WI38 (cell line): ENCODE measurements around the gene TNFRSF14.

Experiments
- H3K4me3 ChIP-seq: 2 replicates; pipeline ENCODE4 v1.5.1; 2011; ENCODE audit warnings: low read depth, mild to moderate bottlenecking, control low read depth, low read length
- TF ChIP-seq, protein P1 (sequence below): IDR thresholded peaks from 2 replicates; pipeline ENCODE4 v1.5.1; 2012; ENCODE audit warnings: low read depth, mild to moderate bottlenecking, control low read depth, low read length

Gene TNFRSF14

DNA sequence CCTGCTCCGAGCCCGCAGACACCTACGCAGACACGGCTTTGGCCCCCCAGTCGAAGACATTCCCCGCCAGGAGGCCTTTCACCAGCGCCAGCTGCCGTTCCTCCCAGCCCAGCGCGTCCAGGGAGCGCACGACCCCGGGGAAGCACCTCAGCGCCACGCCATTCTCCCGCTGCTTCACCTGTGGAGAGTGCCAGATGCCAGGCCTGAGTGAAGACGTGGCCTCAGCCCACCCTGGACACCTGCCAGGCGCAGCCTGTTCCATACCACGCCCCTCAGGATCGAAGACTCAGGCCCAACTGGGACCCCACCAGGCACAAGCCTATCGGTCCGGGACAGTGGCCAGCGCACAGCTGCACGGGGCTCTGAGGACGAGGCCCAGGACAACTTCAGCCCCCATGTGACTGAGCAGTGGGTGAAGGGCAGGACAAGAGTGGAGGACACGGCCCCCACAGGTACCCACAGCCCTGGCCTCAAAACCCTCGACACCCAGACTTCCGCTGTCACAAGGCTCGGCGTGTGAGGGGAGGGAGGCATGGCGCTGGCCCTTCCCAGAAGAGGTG, 43.2 kb upstream of the TNFRSF14 start:
- TF ChIP-seq, protein P1, sequence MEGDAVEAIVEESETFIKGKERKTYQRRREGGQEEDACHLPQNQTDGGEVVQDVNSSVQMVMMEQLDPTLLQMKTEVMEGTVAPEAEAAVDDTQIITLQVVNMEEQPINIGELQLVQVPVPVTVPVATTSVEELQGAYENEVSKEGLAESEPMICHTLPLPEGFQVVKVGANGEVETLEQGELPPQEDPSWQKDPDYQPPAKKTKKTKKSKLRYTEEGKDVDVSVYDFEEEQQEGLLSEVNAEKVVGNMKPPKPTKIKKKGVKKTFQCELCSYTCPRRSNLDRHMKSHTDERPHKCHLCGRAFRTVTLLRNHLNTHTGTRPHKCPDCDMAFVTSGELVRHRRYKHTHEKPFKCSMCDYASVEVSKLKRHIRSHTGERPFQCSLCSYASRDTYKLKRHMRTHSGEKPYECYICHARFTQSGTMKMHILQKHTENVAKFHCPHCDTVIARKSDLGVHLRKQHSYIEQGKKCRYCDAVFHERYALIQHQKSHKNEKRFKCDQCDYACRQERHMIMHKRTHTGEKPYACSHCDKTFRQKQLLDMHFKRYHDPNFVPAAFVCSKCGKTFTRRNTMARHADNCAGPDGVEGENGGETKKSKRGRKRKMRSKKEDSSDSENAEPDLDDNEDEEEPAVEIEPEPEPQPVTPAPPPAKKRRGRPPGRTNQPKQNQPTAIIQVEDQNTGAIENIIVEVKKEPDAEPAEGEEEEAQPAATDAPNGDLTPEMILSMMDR: no peak
- H3K4me3 ChIP-seq: no peak overlapping the region

DNA sequence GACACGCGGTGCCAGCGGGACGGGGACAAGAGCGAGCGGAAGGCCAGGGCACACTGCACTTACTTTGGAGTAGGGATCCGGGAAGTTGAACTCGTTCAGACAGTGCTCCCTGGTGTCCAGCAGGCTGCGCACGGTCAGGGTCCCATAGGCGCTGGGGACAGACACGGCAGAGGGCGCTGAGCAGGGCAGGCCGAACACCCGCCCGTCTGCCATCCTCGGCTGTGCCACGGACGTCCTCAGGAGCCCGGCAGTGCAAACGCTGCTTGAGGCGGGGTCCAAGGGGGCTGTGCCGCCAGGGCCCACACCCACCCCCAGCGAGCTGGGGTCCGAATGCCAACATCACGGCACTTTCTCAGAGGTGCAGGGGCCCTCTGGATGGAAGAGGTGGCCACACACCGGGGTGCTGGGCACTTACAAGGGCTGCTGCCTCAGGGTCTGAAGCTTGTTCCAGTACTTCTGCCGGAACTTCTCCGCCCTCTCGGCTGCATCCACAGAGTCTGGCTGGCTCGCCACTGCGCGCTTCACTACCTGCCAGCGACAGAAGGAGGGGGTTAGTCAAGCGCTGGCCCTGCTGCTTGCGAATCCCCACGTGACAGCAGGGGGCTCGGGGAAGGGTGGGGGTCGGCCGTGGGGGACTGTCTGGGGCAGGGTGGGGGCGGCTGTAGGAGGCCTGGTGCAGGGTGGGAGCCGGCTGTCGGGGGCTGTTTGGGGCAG, 42.1 kb upstream of the TNFRSF14 start:
- TF ChIP-seq, protein P1: no peak
- no peak overlapping the region for H3K4me3 ChIP-seq

DNA sequence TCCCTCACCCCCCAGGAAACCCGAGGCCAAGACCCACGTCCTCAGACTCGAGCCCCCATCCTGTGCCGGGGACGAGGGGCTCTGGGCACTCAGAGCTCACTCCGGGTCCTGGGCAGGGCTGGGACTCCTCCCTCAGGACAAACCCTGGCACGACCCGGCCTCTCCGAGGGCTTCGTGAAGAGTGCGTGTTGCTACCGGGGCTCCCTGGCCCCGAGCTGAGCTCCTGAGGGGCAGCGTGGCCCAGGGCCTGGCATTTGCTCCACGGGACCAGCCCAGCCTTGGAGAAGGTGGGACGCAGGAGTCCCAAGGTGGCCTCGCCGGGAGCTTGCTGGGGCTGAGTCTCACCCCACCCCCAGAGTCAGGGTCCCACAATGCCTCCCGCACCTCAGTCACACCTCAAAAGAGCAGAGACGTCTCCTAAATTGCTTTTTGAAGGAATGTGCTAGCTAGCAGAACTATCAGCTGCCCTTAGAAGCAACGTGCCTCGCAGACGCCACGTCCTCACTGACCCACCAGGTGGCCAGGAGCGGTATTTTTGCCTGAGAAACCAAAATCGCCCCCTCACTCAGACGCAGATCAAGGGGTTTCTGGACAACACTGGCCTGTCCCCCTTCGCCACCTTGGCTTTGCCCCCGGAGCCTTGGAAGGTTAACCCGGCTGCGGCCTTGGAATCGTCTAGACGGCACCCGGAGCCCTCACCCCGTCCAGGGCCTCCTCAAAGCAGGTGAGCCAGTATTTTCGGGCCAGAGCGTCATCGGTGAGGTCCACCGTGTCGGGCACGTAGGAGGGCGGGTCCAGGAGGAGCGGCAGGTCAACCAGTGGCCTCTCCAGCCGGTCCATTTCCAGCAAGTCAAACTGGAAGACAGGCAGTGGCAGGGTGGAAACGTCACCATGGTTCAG, 41.1 kb upstream of the TNFRSF14 start:
- TF ChIP-seq, protein P1: 0 out of 2 replicates have a peak, but pooled peaks have one; percentile 13
- no peak overlapping the region for H3K4me3 ChIP-seq

DNA sequence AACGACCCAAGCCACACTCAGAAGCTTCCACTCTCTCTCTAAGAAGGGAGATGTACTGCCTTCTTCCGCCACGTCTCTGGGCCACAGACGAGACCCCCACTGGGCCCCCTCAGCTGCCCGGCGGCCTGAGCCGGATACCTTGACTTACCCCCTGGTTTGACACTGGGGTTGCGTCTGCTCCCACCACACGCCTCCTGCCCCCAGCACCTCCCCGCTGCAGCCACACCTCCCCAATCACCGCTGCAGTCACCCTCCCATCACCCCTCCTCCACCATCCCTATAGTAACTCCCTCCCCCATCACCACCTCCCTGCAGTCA, 40.4 kb upstream of the TNFRSF14 start:
- H3K4me3 ChIP-seq: no peak overlapping the region
- TF ChIP-seq, protein P1: no peak

DNA sequence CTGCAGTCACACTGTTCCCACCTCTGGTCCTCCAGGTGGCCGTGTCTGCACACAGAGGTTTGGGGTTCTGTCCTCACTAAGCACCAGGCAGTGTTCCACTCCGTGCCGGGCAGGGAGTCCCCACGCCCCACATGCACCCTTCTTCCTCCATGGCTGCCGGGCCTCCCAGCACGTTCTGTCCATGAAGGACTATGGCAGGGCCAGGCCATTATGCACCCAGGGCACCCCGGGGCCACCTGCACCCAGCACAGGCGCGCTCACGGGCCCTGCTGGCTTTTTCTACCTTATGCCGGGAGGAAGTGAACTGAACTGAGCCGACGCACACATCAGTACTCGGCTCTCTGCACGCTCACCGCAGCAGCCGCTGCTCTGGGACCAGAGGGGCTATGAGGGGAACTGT, 40.0 kb upstream of the TNFRSF14 start:
- TF ChIP-seq, protein P1: no peak
- no peak overlapping the region for H3K4me3 ChIP-seq

DNA sequence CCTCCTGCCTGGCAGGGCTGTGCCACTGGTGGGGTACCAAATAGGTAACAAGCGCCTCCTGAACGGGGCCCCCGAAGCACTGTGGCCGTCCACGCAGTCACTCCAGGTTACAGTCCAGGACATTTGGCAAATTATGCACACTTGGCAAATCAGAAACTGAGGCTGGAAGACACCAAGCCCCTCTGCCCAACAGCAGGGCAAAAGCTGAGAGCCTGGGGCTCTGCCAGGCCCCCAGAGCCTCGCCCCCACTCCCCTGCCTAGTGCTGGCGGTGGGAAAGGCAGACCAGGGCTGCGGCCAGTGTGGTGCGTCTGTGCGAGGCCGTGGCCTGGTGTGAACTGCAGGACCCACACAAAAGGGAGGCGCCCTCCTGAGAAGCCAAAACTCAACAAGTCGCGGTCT, 39.2 kb upstream of the TNFRSF14 start:
- H3K4me3 ChIP-seq: no peak overlapping the region
- TF ChIP-seq, protein P1: no peak

DNA sequence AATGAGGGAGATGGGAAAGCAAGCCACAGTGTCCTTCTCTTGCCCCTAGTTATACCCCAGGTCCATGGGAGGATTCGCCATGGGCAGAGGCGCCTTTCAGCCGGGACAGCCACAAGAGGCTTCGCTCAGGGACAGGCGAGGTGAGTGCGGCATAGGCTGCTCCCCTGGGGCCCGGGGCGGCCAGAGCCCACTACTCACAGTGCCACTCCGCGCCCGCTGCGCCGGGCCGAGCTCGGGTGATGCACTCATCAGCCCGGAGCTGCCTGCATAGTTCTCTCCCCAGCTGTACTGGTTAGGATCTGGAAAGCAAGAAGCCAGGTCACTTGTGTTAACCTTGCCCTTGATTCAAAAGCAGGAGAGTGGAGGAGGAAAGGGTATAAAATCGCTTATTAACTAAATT, 38.2 kb upstream of the TNFRSF14 start:
- H3K4me3 ChIP-seq: no peak overlapping the region
- TF ChIP-seq, protein P1: no peak
